GM12892 (cell line): Measurements from ENCODE around the gene OR5AR1.

Experiments used
- DNase-seq: peaks from one replicate; pipeline ENCODE4 v3.0.0; 2011; ENCODE audit not compliant: insufficient read length
- FAIRE-seq: peaks from 2 replicates; lab custom pipeline; 2011; peaks lifted over from hg19 to GRCh38; lab: Jason Lieb, UNC
- POLR2A ChIP-seq: IDR thresholded peaks from 2 replicates; pipeline ENCODE4 v1.6.1; 2011; ENCODE audit warnings: low read depth, low read length, control low read depth
- POLR2AphosphoS5 ChIP-seq: IDR thresholded peaks from 2 replicates; pipeline ENCODE4 v1.6.1; 2011; ENCODE audit warnings: low read depth, low read length, control low read depth
- TAF1 ChIP-seq: IDR thresholded peaks from 2 replicates; pipeline ENCODE4 v1.6.1; 2011; ENCODE audit warnings: low read depth, mild to moderate bottlenecking, control low read depth, low read length, borderline replicate concordance

OR5AR1 gene

DNA sequence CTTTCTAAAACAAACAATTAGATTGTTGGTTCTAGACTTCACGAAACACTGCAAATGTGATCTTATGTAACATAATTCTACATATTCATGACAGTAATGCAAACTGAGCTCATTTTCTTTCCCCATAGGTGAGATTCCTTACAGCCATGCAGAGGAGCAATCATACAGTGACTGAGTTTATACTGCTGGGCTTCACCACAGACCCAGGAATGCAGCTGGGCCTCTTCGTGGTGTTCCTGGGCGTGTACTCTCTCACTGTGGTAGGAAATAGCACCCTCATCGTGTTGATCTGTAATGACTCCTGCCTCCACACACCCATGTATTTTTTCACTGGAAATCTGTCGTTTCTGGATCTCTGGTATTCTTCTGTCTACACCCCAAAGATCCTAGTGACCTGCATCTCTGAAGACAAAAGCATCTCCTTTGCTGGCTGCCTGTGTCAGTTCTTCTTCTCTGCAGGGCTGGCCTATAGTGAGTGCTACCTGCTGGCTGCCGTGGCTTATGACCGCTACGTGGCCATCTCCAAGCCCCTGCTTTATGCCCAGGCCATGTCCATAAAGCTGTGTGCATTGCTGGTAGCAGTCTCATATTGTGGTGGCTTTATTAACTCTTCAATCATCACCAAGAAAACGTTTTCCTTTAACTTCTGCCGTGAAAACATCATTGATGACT is 36.9 kb downstream of the OR5AR1 start:
- FAIRE-seq: peak; percentile 50
- no peak for DNase-seq

DNA sequence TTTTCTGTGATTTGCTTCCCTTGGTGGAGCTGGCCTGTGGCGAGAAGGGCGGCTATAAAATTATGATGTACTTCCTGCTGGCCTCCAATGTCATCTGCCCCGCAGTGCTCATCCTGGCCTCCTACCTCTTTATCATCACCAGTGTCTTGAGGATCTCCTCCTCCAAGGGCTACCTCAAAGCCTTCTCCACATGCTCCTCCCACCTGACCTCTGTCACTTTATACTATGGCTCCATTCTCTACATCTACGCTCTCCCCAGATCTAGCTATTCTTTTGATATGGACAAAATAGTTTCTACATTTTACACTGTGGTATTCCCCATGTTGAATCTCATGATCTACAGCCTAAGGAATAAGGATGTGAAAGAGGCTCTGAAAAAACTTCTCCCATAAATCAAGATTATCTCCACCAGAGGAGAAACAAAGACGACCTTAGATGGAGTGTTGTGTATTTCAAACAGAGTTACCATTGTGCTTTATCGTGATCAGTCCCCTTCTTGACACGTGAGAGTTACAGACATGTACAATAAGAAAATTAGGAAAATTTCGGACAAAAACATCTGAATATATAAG is 37.5 kb downstream of the OR5AR1 start:
- TF ChIP-seq TAF1 (no peak), POLR2A (no peak), POLR2AphosphoS5 (no peak)
- DNase-seq: no peak
- FAIRE-seq: peak; percentile 60

More for the DNA sequence above, 36.9 kb downstream of the OR5AR1 start:
- TF ChIP-seq TAF1: no peak
- no peak for TF ChIP-seq POLR2AphosphoS5
- TF ChIP-seq POLR2A: no peak

DNA sequence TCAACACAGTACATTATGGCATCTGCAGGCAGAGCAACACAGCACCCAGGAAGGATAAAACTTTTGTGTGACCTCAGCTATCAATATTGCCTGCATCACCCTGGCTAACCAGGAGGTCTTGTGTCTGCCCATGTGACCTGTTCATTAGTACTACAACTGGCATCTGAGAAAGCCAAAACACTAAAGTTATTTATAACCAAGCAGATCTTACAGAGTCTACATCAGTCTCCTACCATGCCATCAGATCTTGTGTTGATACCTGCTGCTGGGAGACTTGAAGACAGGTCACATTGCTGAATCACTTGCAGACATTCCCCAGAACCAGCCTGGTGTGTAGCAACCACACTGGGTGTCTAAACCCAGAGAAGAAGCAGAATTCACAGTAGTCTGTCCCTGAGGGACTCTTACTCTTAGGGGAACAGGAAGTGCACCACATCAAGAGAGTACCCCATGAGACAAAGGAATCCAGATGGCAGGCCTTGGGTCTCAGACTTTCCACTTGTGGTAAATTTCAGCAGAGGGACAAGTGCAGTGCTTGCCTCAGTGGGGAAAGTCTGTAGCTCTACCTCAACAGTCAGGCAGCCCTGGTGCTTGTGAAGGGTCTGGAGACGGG is 42.4 kb downstream of the OR5AR1 start:
- no peak for DNase-seq
- TF ChIP-seq TAF1: no peak
- TF ChIP-seq POLR2A: no peak
- TF ChIP-seq POLR2AphosphoS5: no peak
- no peak for FAIRE-seq

DNA sequence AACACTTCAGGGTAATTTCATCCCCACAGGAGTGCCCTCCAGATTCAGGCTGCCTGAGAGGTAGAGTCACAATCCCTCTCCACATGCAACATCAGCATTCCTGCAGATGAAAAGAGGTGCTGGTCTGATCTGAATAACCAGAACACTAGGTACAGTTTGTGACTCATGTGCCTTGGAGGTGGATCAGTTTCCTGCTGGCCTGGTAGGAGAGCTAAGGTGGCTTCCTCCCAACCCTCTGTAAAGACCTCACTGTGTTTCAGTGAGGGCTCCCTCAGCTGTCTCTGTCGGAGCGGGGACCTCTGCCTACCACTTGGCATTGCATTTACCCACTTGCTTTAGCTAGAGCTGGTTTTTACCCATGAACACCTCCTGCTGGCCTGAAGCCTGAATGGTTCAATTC is 43.0 kb downstream of the OR5AR1 start:
- FAIRE-seq: no peak
- TF ChIP-seq POLR2A: no peak
- no peak for TF ChIP-seq POLR2AphosphoS5
- TF ChIP-seq TAF1: no peak
- DNase-seq: no peak

DNA sequence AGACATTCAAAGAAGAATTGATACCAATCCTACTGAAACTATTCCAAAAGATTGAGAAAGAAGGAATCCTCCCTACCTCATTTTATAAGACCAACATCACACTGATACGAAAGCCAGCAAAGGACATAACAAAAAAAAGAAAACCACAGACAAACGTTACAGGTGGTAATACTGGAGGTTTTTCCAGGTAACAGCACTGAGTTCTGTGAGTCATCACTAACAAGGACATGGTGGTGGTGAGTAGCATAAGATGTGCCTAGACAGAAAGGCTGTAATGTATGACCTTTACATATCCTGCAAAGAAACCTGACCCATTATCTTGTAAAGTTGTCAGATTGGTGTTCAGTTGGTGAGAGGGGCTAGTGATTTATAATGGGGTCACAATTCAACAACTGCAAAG is 50.7 kb downstream of the OR5AR1 start:
- DNase-seq: no peak
- TF ChIP-seq POLR2AphosphoS5: no peak
- TF ChIP-seq TAF1: no peak
- TF ChIP-seq POLR2A: no peak
- no peak for FAIRE-seq
